Measurements from ENCODE around the gene RBPJL.
A peak's percentile ranks its signal among the peaks of the same experiment; 100 is the strongest.

DNA sequence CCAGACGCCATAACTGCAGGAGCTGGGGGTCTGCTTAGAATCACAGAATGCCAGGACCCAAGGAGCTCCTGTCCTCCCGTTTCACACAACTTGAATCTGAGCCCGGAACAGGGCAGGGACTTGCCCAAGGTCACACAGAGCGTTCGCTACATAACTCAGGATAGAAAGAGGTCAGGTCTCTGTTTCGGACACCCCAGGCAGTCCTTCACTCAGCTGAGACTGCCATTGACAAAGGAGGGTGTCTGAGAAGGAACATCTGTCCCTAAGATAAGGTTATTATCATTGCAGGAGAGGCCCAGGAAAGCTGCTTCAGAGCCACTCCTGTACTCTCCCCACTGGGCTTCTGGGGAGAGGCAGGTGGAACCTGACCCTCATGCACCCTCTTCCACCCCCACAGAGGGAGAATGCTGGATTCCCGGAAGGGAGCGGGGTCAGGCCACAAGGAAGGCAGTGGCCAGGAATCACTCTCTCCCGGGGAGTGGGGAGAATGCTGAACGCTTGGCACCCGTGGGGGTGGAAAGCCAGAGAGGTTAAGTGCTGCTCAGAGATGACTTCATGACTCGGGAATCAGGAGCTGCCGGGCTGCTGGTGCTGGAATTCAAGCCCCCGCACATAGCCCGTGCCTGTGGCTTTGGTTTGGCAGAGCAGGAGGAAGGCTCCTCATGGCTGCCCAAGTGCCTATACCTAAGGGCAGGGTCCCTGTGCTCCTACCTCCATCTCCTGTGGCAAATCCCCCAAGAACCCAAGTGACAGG, 30.9 kb downstream of the RBPJL start:
- TF ChIP-seq CTCF (IDR thresholded peaks at IDR 0.05) (no peak), POLR2A (IDR thresholded peaks at IDR 0.05) (peak in 1 of 2 donors; percentile 50)

All from thyroid gland (tissue), 4 donors.